GM20000 (cell line): Measurements from ENCODE around the gene DPP10.

Experiments
- DNase-seq: peaks from one replicate; pipeline ENCODE4 v3.0.0; 2012; ENCODE audit warnings: low spot score
- CTCF ChIP-seq: IDR thresholded peaks from 2 replicates; pipeline ENCODE4 v1.5.1; 2012; ENCODE audit warnings: mild to moderate bottlenecking, control low read depth; ENCODE audit errors: extremely low read depth, missing control alignments

Gene DPP10

GRCh38 chr2:114797540-114797939, 355.1 kb downstream of the DPP10 start:
- no peak for TF ChIP-seq CTCF
- DNase-seq, result no peak

- DNase-seq, result no peak
- no peak for TF ChIP-seq CTCF
Measured at GRCh38 chr2:114797942-114798341, 355.5 kb downstream of the DPP10 start.

- TF ChIP-seq CTCF, result no peak
- DNase-seq, result no peak
Measured at GRCh38 chr2:114800371-114800770, 357.9 kb downstream of the DPP10 start.

GRCh38 chr2:114805195-114805594, 362.8 kb downstream of the DPP10 start:
- DNase-seq, result no peak
- TF ChIP-seq CTCF, result no peak

GRCh38 chr2:114810092-114810491, 367.7 kb downstream of the DPP10 start:
- TF ChIP-seq CTCF, result no peak

GRCh38 chr2:114812261-114812660, 369.8 kb downstream of the DPP10 start:
- no peak for DNase-seq
- TF ChIP-seq CTCF, result no peak

More at GRCh38 chr2:114810092-114810491, 367.7 kb downstream of the DPP10 start:
- no peak for DNase-seq

GRCh38 chr2:114814355-114814754, 371.9 kb downstream of the DPP10 start:
- no peak for TF ChIP-seq CTCF
- DNase-seq, result no peak
